ENCODE results near the gene PAX8.

DNA sequence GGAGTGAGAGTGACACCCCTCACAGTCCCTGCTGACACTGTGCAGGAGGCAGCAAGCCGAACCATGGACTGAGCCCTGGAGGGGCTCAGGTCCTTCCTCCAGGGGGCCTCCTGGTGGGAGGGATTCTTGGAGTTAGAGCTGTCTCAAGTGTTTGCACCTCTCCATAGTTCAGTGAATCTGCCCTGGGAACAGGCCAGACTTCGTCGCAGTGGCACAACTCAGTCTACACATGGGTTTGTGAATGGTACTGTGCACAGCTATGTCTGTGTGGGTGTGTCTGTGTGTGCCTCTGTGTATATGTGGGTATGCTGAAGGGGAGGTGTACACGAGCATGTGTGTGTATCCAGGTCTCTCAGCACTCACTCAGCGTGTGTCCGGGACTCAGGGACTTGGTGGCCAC lies 36.4 kb downstream of the PAX8 start:
- TF ChIP-seq EP300 (IDR thresholded peaks at IDR 0.05) = no peak
- TF ChIP-seq, protein P1, sequence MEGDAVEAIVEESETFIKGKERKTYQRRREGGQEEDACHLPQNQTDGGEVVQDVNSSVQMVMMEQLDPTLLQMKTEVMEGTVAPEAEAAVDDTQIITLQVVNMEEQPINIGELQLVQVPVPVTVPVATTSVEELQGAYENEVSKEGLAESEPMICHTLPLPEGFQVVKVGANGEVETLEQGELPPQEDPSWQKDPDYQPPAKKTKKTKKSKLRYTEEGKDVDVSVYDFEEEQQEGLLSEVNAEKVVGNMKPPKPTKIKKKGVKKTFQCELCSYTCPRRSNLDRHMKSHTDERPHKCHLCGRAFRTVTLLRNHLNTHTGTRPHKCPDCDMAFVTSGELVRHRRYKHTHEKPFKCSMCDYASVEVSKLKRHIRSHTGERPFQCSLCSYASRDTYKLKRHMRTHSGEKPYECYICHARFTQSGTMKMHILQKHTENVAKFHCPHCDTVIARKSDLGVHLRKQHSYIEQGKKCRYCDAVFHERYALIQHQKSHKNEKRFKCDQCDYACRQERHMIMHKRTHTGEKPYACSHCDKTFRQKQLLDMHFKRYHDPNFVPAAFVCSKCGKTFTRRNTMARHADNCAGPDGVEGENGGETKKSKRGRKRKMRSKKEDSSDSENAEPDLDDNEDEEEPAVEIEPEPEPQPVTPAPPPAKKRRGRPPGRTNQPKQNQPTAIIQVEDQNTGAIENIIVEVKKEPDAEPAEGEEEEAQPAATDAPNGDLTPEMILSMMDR (IDR thresholded peaks at IDR 0.05) = no peak

All from gastroesophageal sphincter (tissue), 3 donors.